K562 (cell line): Measurements from ENCODE around the gene BTBD16.

Experiments
- CTCF ChIP-seq, 3 experiments: IDR thresholded peaks in 2 of 3; conservative IDR thresholded peaks in 1 of 3; 2 replicates each; pipeline ENCODE4 v1.5.1; 2011 to 2012; ENCODE audit warnings: low read length in 3 of 3, mild to moderate bottlenecking in 3 of 3, control low read depth in 2 of 3, improper control_type of control experiment in 1 of 3, inconsistent platforms in 1 of 3, low read depth in 1 of 3, mixed read lengths in 1 of 3, moderate library complexity in 1 of 3; ENCODE audit not compliant: insufficient read depth in 2 of 3
- ETV6 ChIP-seq, 3 experiments: fragments of 150-350 bp in 1 of 3; sonication (generic) in 1 of 3; formaldehyde crosslinking in 1 of 3; IDR thresholded peaks; 2 replicates each; pipeline versions ENCODE4 v1.6.1 to v1.8.0; 2014 to 2022; ENCODE audit warnings: borderline replicate concordance in 2 of 3, low read depth in 2 of 3, antibody characterized with exemption in 1 of 3, low read length in 1 of 3, mild to moderate bottlenecking in 1 of 3, missing genetic modification reagents in 1 of 3
- EZH2 ChIP-seq: IDR thresholded peaks from 2 replicates; pipeline ENCODE4 v1.6.1; 2012; ENCODE audit warnings: low read depth, mild to moderate bottlenecking, inconsistent platforms, low read length, borderline replicate concordance
- FOXM1 ChIP-seq, 2 experiments: fragments of 450-650 bp in 1 of 2; sonication (generic) in 1 of 2; formaldehyde crosslinking in 1 of 2; IDR thresholded peaks; 2 replicates each; pipeline versions ENCODE4 v1.6.1 to v1.9.0; 2017 to 2022; ENCODE audit warnings: low read depth in 2 of 2, mild to moderate bottlenecking in 2 of 2, missing genetic modification reagents in 1 of 2, moderate library complexity in 1 of 2
- GABPA ChIP-seq: fragments of 200-800 bp; sonication (Bioruptor generic); conservative IDR thresholded peaks from 2 replicates; pipeline ENCODE4 v1.6.1; 2016; ENCODE audit warnings: low read depth, missing genetic modification characterization, missing compliant biosample characterization
- HCFC1 ChIP-seq: IDR thresholded peaks from 2 replicates; pipeline ENCODE4 v1.6.1; 2012; ENCODE audit warnings: low read depth, low read length, improper control_type of control experiment
- TSHZ1 ChIP-seq: fragments of 250-450 bp; sonication (Bioruptor Pico); IDR thresholded peaks from 2 replicates; pipeline ENCODE4 v1.4.0; 2020; ENCODE audit warnings: mild to moderate bottlenecking, moderate library complexity
- ZNF274 ChIP-seq: IDR thresholded peaks from 2 replicates; pipeline ENCODE4 v1.6.1; 2011; ENCODE audit warnings: low read depth, mild to moderate bottlenecking, low read length, moderate library complexity, borderline replicate concordance

- TF ChIP-seq TSHZ1 (CRISPR knock-in tag) (no peak), FOXM1 (IDR thresholded peaks at IDR 0.05; ENCODE audit: low read depth) (no peak), FOXM1 (CRISPR knock-in tag; IDR thresholded peaks at IDR 0.05; ENCODE audit: low read depth) (no peak), CTCF (IDR thresholded peaks at IDR 0.05 in 2 of 3, conservative IDR thresholded peaks at IDR 0.05 in 1 of 3; ENCODE audit: insufficient read depth in 2 of 3, low read depth in 1 of 3, low read length in 3 of 3) (no peak), ETV6 (IDR thresholded peaks at IDR 0.05; ENCODE audit: borderline replicate concordance in 1 of 2, low read depth in 2 of 2, low read length in 1 of 2) (no peak), ETV6 (CRISPR knock-in tag; IDR thresholded peaks at IDR 0.05; ENCODE audit: borderline replicate concordance) (no peak), ZNF274 (no peak), GABPA (tag) (no peak), EZH2 (no peak), HCFC1 (no peak)
Measured at GRCh38 chr10:122225330-122225729, 45.8 kb upstream of the BTBD16 start.
